Spinal cord (tissue), 10 donors: ENCODE measurements around the gene LRRC1. TPM values are rescaled to one million over a fixed set of nuclear protein-coding genes. Genes with fewer than 3 reads are reported as not detected.
A peak's percentile ranks its signal among the peaks of the same experiment; 100 is the strongest.

ENCODE experiments used
- DNase-seq, 6 donors: peaks; one replicate each; pipeline versions ENCODE4 v3.0.0 to v3.0.0-alpha.2; 2013 to 2015; ENCODE audit warnings: low spot score in 6 of 6, low read depth in 4 of 6
- H3K27ac ChIP-seq: one replicate; pipeline ENCODE4 v1.5.1; 2013; ENCODE audit warnings: low read depth, low read length, control low read depth
- H3K27me3 ChIP-seq: one replicate; pipeline ENCODE4 v1.6.1; 2013; ENCODE audit warnings: low read length; ENCODE audit not compliant: control insufficient read depth, insufficient read depth
- H3K36me3 ChIP-seq: one replicate; pipeline ENCODE4 v1.6.1; 2013; ENCODE audit warnings: low read length; ENCODE audit not compliant: control insufficient read depth, insufficient read depth
- H3K4me1 ChIP-seq: one replicate; pipeline ENCODE4 v1.6.1; 2013; ENCODE audit warnings: low read length; ENCODE audit not compliant: control insufficient read depth, insufficient read depth
- H3K4me3 ChIP-seq: one replicate; pipeline ENCODE4 v1.5.1; 2013; ENCODE audit warnings: low read depth, low read length, control low read depth
- H3K9me3 ChIP-seq: one replicate; pipeline ENCODE4 v1.6.1; 2013; ENCODE audit warnings: low read length; ENCODE audit not compliant: control insufficient read depth, insufficient read depth
- WGBS: methylation state at CpG from one replicate; pipeline ENCODE4 v1.1.5; 2013; ENCODE audit warnings: missing lambda C conversion rate; ENCODE audit not compliant: insufficient coverage; 5-methylcytosine and 5-hydroxymethylcytosine counted together
- polyA plus RNA-seq, 2 donors: library from polyadenylated mRNA; unstranded; fragments of 120-200 nt; gene quantifications; one replicate each; pipeline ENCODE4 v1.2.1, GENCODE V29; 2013; ENCODE audit not compliant: insufficient read length in 2 of 2
- total RNA-seq, 2 donors: library from RNA; depleted of rRNA in 1 of 2; stranded (reverse); fragments of 120-200 nt in 1 of 2; fragments of >200 nt in 1 of 2; gene quantifications; one replicate each; pipeline versions ENCODE4 v1.2.3 to v1.2.4, GENCODE V29; 2013 to 2014
- donor health status: healthy.

LRRC1 gene
- total and polyA plus RNA-seq, 4 donors = 14.5 to 15.8 (median 15.5) TPM

DNA sequence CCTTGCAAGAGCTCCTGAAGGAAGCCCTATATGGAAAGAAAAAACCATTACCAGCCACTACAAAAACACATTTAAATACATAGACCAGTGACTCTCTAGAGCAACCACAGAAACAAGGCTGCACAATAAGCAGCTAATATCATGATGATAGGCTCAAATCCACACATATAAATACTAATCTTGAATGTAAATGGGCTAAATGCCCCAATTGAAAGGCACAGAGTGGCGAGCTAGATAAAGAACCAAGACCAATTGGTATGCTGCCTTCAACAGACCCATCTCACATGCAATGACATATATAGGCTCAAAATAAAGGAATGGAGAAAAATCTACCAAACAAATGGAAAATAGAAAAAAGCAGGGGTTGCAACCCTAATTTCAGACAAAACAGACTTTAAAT is 153.0 kb downstream of the LRRC1 start:
- no CpG with 5 or more reads among the region's 1 CpG for WGBS

DNA sequence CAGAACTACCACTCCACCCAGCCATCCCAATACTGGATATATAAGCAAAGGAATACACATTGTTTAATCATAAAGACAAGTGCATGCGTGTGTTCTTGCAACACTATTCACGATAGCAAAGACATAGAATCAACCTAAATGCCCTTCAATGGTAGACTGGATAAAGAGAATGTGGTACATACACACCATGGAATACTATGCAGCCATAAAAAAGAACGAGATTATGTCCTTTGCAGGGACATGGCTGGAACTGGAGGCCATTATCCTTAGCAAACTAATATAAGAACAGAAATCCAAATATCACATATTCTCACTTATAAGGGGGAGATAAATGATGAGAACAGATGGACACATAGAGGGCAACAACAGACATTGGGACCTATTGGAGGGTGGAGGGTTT is 156.6 kb downstream of the LRRC1 start:
- no peaks in the 10 kb centered on the region for H3K36me3 ChIP-seq
- DNase-seq = no peak
- no peaks in the 10 kb centered on the region for H3K27me3 ChIP-seq
- H3K4me1 ChIP-seq = peaks cover 4% of the 10 kb centered on the region
- H3K27ac ChIP-seq = no peak overlapping the region
- H3K9me3 ChIP-seq = no peaks in the 10 kb centered on the region
- no peak overlapping the region for H3K4me3 ChIP-seq
- no CpG with 5 or more reads among the region's 3 CpGs for WGBS

More for the DNA sequence above, 153.0 kb downstream of the LRRC1 start:
- Histone ChIP-seq H3K36me3 (no peaks in the 10 kb centered on the region), H3K27me3 (no peaks in the 10 kb centered on the region), H3K27ac (no peak overlapping the region), H3K4me1 (peaks cover 11% of the 10 kb centered on the region), H3K9me3 (no peaks in the 10 kb centered on the region), H3K4me3 (no peak overlapping the region)
- no peak for DNase-seq

DNA sequence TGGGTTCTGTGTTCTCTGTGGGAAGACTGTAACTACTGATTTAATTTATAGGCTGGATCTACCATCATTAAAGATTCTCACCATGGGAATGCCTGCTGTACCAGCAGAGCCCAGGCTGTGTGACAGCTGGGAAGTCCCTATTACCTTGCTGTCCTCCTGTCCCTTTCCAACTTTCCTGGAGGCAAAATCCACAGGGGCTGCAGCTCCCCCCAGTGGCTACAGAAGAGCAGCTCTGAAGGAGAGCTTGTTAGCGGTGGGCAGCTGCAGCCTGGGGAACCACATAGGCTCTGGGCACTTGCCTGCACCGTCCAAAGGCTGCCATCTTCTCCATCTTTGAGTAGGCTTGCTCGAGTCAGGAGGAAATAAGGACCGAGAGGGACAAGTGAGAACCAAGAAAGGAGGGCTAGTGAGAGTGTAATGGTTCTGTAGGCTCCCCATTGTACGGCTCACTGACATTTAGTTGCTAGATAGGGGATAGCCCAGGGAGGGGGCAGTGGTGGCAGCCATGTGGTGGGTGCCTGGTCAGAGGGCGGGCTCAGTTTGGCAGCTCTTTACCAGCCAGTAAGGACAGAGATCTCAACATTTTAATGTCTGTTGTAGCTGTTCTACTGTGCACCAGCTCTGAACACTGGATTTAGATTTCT is 161.4 kb downstream of the LRRC1 start:
- H3K36me3 ChIP-seq = no peaks in the 10 kb centered on the region
- DNase-seq = peak in 5 of 6 donors; percentile 47 to 88 (median 71)

DNA sequence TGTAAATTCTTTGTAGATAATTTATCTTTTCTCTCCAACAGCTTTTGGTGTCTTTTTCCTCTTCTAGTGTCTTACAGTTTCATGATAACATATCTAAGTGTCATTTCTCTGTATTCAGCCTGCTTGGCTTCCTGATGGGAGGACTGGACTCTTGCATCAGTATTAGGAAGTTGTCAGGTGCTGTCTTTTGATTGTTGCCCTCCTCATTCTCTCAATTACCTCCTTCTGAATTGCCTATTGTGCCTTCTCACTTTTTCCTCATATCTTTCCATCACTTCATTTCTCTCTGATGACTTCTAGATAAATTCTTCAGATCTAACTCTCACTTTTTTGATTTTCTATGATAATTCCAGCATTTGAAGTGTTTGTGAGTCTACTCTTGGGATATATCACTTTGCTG is 162.0 kb downstream of the LRRC1 start:
- DNase-seq = no peak
- Histone ChIP-seq H3K4me1 (peaks cover 5% of the 10 kb centered on the region), H3K27ac (no peak overlapping the region), H3K4me3 (no peak overlapping the region), H3K36me3 (no peaks in the 10 kb centered on the region), H3K27me3 (no peaks in the 10 kb centered on the region), H3K9me3 (no peaks in the 10 kb centered on the region)

More for the DNA sequence above, 161.4 kb downstream of the LRRC1 start:
- Histone ChIP-seq H3K9me3 (no peaks in the 10 kb centered on the region), H3K4me3 (no peak overlapping the region), H3K27me3 (no peaks in the 10 kb centered on the region), H3K27ac (no peak overlapping the region), H3K4me1 (peaks cover 5% of the 10 kb centered on the region)
- 37% methylated on average over 6 of the region's 6 CpGs for WGBS

DNA sequence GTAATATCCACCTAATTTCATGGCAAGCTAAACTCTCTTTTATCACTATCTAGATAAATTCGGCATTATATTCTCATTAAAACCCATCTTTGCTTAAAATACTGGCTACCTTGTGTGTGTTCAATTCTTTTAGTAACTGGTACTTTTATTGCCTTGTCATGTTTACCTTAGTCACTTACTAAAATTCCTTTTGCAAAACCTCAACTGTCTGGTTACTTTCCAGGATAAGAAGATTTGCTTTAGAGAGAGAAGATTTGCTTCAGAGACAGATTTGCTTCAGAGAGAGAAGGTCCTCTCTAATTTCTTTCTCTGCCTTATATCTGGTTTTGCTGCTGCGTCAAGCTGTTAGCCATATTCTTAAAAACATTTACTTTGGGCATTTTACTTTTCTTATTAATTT is 164.9 kb downstream of the LRRC1 start:
- H3K4me1 ChIP-seq = peaks cover 5% of the 10 kb centered on the region
- no peaks in the 10 kb centered on the region for H3K36me3 ChIP-seq
- no peaks in the 10 kb centered on the region for H3K9me3 ChIP-seq
- H3K27me3 ChIP-seq = no peaks in the 10 kb centered on the region
- no peak overlapping the region for H3K27ac ChIP-seq
- no peak for DNase-seq
- no CpG with 5 or more reads among the region's 2 CpGs for WGBS
- H3K4me3 ChIP-seq = no peak overlapping the region

DNA sequence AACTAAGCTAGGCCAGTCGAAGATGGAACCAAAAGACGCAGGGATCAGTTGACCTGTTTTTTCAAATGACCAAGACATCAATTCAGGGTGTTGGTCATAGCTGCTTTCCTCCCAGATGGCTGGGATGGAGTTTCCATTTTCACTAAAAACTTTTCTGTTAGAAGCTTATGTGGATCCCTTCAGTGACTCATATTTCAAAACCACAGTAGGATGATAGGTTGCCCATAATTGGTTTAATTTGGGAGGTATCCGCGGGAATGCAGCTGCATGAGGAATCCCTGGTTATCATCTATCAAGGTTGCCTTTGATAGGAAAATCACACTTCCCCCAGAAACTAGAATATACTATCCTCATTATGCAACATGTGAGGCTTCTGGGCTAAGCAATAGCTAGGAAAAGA is 165.5 kb downstream of the LRRC1 start:
- 67% methylated on average over 1 of the region's 4 CpGs for WGBS

DNA sequence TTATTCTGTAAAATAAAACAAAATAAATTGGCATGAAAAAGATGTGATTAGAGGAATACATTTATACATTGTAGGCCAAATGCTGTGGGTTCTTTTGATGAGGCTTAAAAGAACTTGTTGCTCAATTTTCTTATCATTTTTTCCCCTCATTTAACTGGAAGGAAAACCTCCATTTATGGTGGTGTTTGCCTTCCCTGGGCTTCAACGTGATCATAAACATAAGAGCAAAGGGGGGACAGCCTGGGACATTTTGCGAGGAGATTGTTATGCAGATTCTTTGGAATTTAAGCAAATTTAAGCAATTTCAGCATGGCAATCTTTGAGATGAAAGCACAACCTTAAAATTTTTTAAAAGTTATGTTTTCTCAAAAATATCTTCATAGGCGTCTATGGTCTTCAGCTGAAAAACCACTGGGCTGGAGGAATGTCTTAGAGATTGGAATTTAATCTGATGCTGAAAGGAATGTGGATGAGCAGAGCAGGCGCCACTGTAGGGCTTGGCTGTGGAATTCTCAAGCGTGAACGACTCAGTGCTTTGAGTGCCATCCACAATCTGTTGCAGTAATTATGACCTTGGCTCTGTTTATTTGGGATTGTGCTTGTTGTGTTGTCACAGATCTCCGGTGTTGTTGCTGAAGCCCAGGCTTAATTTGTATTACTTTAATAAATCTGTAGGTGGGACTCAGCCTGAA is 167.0 kb downstream of the LRRC1 start:
- H3K36me3 ChIP-seq = no peaks in the 10 kb centered on the region
- H3K4me1 ChIP-seq = no peaks in the 10 kb centered on the region
- no peaks in the 10 kb centered on the region for H3K9me3 ChIP-seq
- H3K4me3 ChIP-seq = no peak overlapping the region
- 83% methylated on average over 2 of the region's 7 CpGs for WGBS
- DNase-seq = peak in 1 of 6 donors; percentile 28
- H3K27ac ChIP-seq = no peak overlapping the region
- H3K27me3 ChIP-seq = no peaks in the 10 kb centered on the region

More for the DNA sequence above, 165.5 kb downstream of the LRRC1 start:
- Histone ChIP-seq H3K27me3 (no peaks in the 10 kb centered on the region), H3K36me3 (no peaks in the 10 kb centered on the region), H3K9me3 (no peaks in the 10 kb centered on the region), H3K27ac (no peak overlapping the region), H3K4me1 (peaks cover 5% of the 10 kb centered on the region), H3K4me3 (no peak overlapping the region)
- DNase-seq = no peak

DNA sequence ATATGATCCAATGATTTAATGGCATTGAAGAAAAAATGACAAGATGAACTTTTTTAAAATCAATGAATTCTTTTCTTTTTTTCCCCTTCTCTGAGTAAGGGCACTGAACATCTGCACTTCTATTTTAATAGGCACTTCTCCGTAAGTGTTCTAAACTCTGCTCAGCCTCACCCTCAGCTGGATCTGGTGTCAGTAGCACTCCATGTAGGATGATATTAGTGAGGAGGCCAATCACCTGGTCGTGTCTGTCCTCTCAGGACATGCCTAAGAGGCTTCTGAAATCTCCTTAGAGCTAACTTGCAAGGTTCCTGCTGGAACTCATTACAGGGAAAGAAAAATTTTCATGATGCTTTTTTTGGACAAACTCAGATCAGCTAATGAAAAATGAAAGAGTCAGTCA is 167.8 kb downstream of the LRRC1 start:
- DNase-seq = no peak
- Histone ChIP-seq H3K27me3 (no peaks in the 10 kb centered on the region), H3K4me3 (no peak overlapping the region), H3K36me3 (no peaks in the 10 kb centered on the region), H3K4me1 (no peaks in the 10 kb centered on the region), H3K27ac (no peak overlapping the region), H3K9me3 (no peaks in the 10 kb centered on the region)
- WGBS = 73% methylated on average over 1 of the region's 2 CpGs

DNA sequence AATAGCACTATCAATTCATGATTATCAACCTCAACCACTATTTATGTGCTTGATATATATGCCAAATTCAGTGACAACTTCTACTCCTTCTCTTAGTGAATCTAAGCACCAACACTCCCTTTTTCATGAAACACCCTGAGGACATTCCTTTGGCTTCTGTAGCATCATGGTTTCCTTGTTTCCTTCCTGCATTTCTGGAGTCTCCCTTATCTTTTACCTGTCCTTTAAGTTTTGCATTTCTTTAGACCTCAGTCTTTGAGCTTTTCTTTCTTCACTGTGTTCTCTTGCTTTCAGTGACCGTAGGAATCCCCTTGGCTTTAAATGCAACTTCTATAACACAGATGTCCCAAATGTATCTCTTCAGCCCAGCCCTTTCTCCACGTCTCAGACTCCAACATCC is 172.6 kb downstream of the LRRC1 start:
- no peaks in the 10 kb centered on the region for H3K9me3 ChIP-seq
- no peaks in the 10 kb centered on the region for H3K4me1 ChIP-seq
- DNase-seq = no peak
- no peak overlapping the region for H3K27ac ChIP-seq
- no peak overlapping the region for H3K4me3 ChIP-seq
- no peaks in the 10 kb centered on the region for H3K27me3 ChIP-seq
- WGBS = 89% methylated on average over 2 of the region's 2 CpGs
- no peaks in the 10 kb centered on the region for H3K36me3 ChIP-seq
